Mammary epithelial cell (primary cell): ENCODE measurements around the gene FAM43B.

ENCODE experiments used
- CTCF ChIP-seq, 2 donors: IDR thresholded peaks in 1 of 2; conservative IDR thresholded peaks in 1 of 2; 2 replicates each; pipeline ENCODE4 v1.5.1; 2011 to 2012; ENCODE audit warnings: inconsistent platforms in 2 of 2, low read length in 2 of 2, mild to moderate bottlenecking in 2 of 2, control low read depth in 1 of 2, low read depth in 1 of 2; ENCODE audit not compliant: insufficient read depth in 1 of 2; ENCODE audit errors: extremely low read depth in 1 of 2
- EZH2 ChIP-seq: IDR thresholded peaks from 2 replicates; pipeline ENCODE4 v1.6.1; 2012; ENCODE audit warnings: low read length, inconsistent platforms, borderline replicate concordance

GRCh38 chr1:20533635-20534034, 18.7 kb upstream of the FAM43B start:
- TF ChIP-seq CTCF (conservative IDR thresholded peaks at IDR 0.05 in 1 of 2, IDR thresholded peaks at IDR 0.05 in 1 of 2; ENCODE audit: extremely low read depth in 1 of 2, insufficient read depth in 1 of 2, low read depth in 1 of 2, low read length in 2 of 2) = no peak
- TF ChIP-seq EZH2 = no peak
